ENCODE results near the gene POU6F2. TPM values are rescaled to one million over a fixed set of nuclear protein-coding genes. Genes with fewer than 3 reads are reported as not detected.

Gene POU6F2
- total and polyA plus RNA-seq, 7 donors: 0.01 TPM; not detected in 6

DNA sequence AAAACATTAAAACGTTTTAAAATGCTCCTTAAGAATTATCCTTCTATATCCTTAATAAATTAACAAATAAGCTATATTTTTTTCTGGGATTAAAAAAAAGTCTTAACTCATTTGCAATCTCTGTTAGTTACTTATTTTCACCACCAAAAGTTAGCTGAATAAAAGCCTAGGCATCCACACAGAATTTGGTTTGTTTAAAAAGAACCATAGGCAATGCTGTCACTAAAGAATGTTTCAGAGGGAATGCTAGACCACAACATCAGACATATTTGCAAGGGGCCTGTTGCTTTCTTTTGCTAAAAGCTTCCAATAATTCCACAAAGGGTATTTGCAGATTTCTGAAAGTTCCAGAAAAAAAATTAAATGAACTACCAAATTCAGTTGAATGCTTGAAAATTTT, 244.2 kb downstream of the POU6F2 start:
- Histone ChIP-seq H3K9me3 (no peaks in the 10 kb centered on the region), H3K4me3 (no peak overlapping the region), H3K4me1 (no peaks in the 10 kb centered on the region), H3K27me3 (ENCODE audit: insufficient read depth in 3 of 3, low read length in 2 of 3) (no peaks in the 10 kb centered on the region), H3K27ac (no peak overlapping the region), H3K36me3 (ENCODE audit: insufficient read depth in 1 of 2, low read depth in 1 of 2) (no peaks in the 10 kb centered on the region)
- 65 to 77% (median 69%) methylated on average over 1 of the region's 1 CpG for WGBS, 3 donors
- no peak for TF ChIP-seq CTCF (IDR thresholded peaks at IDR 0.05)
- intact Hi-C loops (cut with DNase I): no loop called here
- ATAC-seq (no peak), DNase-seq (no peak)

- no peaks in the 10 kb centered on the region for H3K4me1 ChIP-seq
- H3K27me3 ChIP-seq (ENCODE audit: insufficient read depth in 3 of 3, low read length in 2 of 3): no peaks in the 10 kb centered on the region
- no peak overlapping the region for H3K27ac ChIP-seq
- intact Hi-C loops (cut with DNase I): no loop called here
- H3K9me3 ChIP-seq: no peaks in the 10 kb centered on the region
- H3K4me3 ChIP-seq: no peak overlapping the region
- WGBS, 3 donors: 52 to 77% (median 69%) methylated on average over 3 of the region's 3 CpGs
- no peak for TF ChIP-seq CTCF (IDR thresholded peaks at IDR 0.05)
- H3K36me3 ChIP-seq (ENCODE audit: insufficient read depth in 1 of 2, low read depth in 1 of 2): no peaks in the 10 kb centered on the region
- ATAC-seq (no peak), DNase-seq (no peak)
Observed at GRCh38 chr7:39228946-39229345, 251.2 kb downstream of the POU6F2 start.

DNA sequence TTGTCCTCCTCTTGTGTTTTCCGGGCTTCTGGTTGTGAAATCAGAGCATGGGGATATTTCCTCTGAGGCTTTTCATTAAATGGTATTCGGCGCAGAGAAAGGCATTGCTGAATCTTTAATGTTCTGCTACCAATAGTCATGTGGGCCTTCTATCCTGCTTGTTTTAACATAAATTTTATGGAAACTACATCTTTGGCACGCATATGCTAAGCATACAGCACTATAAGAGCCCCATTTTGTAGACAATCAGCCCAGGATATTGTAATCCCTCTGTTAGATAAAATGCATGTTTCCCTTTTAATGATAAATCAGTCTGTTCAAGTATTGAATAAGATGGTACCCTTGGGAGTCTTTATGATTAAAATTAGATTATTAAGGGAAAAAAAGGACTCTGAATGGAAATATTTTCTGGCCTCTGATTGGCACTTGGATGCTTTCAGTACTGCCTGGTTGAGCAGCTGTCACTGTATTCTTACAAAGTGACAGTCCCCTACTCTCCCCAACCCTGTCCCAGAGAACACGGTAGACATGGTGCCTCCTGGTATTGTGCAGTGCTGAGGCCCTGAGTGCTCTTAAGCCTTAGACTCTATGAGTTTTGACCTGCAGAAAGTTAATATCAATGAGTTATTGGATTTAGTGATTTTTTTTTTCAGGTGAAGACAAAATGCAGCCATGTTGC, 256.3 kb downstream of the POU6F2 start:
- no peaks in the 10 kb centered on the region for H3K27me3 ChIP-seq (ENCODE audit: insufficient read depth in 3 of 3, low read length in 2 of 3)

GRCh38 chr7:39238234-39238869, 260.6 kb downstream of the POU6F2 start:
- intact Hi-C loops (cut with DNase I): no loop called here
- Histone ChIP-seq H3K4me1 (no peaks in the 10 kb centered on the region), H3K27me3 (ENCODE audit: insufficient read depth in 3 of 3, low read length in 2 of 3) (no peaks in the 10 kb centered on the region), H3K4me3 (no peak overlapping the region), H3K36me3 (ENCODE audit: insufficient read depth in 1 of 2, low read depth in 1 of 2) (no peaks in the 10 kb centered on the region), H3K27ac (no peak overlapping the region), H3K9me3 (no peaks in the 10 kb centered on the region)
- TF ChIP-seq CTCF (IDR thresholded peaks at IDR 0.05): no peak
- 32 to 43% (median 42%) methylated on average over 12 of the region's 12 CpGs for WGBS, 3 donors
- DNase-seq: no peak
- no peak for ATAC-seq

More for the DNA sequence above, 256.3 kb downstream of the POU6F2 start:
- intact Hi-C loops (cut with DNase I): no loop called here
- Histone ChIP-seq H3K4me3 (no peak overlapping the region), H3K27ac (no peak overlapping the region), H3K9me3 (no peaks in the 10 kb centered on the region), H3K36me3 (ENCODE audit: insufficient read depth in 1 of 2, low read depth in 1 of 2) (no peaks in the 10 kb centered on the region), H3K4me1 (no peaks in the 10 kb centered on the region)
- WGBS, 3 donors: 68 to 75% (median 72%) methylated on average over 5 of the region's 5 CpGs
- no peak for TF ChIP-seq CTCF (IDR thresholded peaks at IDR 0.05)
- ATAC-seq (no peak), DNase-seq (no peak)

All from psoas muscle (tissue), 8 donors.